OCI-LY7 (cell line): Measurements from ENCODE around the gene GALNT12.

Experiments
- CTCF ChIP-seq: fragments of 200-600 bp; sonication (generic); conservative IDR thresholded peaks from 2 replicates; pipeline ENCODE4 v1.5.1; 2014; ENCODE audit warnings: mild to moderate bottlenecking, antibody characterized with exemption, low read length, moderate library complexity, mixed read lengths
- EZH2phosphoT487 ChIP-seq: fragments of 200-600 bp; sonication (generic); IDR thresholded peaks from 2 replicates; pipeline ENCODE4 v1.6.1; 2018; ENCODE audit warnings: low read depth, borderline replicate concordance, mild to moderate bottlenecking, mixed run types, antibody characterized with exemption, low read length, moderate library complexity, mixed read lengths

GRCh38 chr9:98866435-98867102 lies 59.1 kb downstream of the GALNT12 start:
- TF ChIP-seq CTCF (no peak), EZH2phosphoT487 (no peak)
